HG03521 (cell line): Measurements from ENCODE around the gene GAPVD1.
A peak's percentile ranks its signal among the peaks of the same experiment; 100 is the strongest.
"Not testable (repeated sequence)": the region's sequence is repeated elsewhere in the genome, so short reads cannot be mapped to it uniquely, and the experiment has no call there.

ENCODE experiments used
- ATAC-seq: cut with Tn5 transposase; IDR thresholded peaks from one replicate; pipeline ENCODE4 v1.9.1; 2021; ENCODE audit warnings: mild to moderate bottlenecking, moderate library complexity; ENCODE audit not compliant: unreplicated experiment

GAPVD1 gene, protein sequence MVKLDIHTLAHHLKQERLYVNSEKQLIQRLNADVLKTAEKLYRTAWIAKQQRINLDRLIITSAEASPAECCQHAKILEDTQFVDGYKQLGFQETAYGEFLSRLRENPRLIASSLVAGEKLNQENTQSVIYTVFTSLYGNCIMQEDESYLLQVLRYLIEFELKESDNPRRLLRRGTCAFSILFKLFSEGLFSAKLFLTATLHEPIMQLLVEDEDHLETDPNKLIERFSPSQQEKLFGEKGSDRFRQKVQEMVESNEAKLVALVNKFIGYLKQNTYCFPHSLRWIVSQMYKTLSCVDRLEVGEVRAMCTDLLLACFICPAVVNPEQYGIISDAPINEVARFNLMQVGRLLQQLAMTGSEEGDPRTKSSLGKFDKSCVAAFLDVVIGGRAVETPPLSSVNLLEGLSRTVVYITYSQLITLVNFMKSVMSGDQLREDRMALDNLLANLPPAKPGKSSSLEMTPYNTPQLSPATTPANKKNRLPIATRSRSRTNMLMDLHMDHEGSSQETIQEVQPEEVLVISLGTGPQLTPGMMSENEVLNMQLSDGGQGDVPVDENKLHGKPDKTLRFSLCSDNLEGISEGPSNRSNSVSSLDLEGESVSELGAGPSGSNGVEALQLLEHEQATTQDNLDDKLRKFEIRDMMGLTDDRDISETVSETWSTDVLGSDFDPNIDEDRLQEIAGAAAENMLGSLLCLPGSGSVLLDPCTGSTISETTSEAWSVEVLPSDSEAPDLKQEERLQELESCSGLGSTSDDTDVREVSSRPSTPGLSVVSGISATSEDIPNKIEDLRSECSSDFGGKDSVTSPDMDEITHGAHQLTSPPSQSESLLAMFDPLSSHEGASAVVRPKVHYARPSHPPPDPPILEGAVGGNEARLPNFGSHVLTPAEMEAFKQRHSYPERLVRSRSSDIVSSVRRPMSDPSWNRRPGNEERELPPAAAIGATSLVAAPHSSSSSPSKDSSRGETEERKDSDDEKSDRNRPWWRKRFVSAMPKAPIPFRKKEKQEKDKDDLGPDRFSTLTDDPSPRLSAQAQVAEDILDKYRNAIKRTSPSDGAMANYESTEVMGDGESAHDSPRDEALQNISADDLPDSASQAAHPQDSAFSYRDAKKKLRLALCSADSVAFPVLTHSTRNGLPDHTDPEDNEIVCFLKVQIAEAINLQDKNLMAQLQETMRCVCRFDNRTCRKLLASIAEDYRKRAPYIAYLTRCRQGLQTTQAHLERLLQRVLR (N-terminal part only)

DNA sequence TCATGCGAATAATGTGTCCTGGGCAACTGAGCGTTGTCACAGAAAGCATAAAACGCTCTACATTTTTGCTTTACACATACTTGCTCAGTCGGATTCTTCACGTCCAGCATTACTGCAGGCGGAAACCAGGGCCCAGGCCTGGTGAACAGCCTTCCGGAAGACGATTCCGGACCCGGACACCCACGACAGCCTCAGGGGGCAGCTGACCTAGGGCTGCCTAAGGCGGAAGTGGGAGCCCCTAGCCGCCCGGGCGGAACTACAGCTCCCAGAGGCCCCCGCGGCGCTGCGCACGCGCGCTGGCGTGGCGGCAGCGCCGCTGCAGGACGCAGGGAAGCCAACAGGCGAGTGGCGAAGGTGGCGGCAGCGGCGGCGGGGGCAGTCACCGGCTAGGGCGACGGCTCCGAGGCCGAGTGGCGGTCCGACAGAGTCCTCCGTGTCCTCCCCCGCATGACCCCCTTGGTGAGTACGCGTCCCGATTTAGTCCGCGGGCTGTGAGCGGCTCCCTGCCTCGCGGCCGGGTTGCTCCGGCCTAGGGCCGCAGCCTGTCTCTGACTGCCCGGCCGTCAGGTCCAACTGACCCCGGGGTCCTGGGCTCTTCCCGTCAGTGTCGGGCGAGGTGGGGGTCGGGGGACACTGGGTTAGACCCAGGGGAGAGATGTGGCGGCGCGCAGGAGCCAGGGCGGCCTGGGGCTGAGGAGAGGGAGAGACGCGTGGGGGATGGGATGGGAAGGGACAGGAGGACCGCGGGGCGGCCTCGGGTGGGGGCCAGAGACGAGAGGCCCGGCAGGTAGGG, at the start of gene GAPVD1:
TSS of gene GAPVD1 (plus strand) at position 326 of the 793 bp plus-strand sequence. CDS start 37,096 bp downstream, outside the sequence.
- ATAC-seq = peak; percentile 96

DNA sequence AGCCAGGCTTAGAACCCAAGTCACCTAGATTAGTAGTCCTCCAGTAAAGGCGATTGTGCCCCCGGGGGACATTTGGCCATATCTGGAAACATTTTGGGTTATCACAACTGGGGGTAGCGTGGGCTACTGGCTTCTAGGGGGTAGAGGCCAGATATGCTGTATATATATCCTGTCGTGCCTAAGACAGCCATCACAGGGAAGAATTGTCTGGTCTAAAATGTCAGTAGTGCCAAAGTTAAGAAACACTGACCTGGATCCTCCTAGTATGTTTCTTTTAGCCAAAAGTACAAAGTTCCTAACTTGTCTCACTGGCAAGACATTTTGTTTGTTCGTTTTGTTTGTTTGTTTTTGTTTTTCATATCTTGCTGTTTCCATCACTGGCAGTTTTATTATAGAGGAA, 47.4 kb upstream of the GAPVD1 start:
- ATAC-seq = no peak

DNA sequence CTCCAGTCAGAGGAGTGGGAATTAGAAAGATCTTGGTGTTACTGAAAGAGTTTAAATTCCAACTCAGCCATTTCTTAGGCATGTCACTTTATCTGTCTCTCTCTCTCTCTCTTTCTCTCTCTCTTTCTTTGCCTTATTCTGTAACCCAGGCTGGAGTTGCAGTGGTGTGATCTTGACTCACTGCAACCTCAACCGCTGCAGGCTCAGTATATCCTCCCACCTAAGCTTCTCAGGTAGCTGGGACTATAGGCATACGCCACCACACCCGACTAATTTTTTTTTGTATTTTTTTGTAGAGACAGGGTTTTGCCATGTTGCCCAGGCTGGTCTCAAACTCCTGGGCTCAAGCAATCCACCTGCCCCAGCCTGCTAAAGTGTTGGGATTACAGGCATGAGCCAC, 43.0 kb upstream of the GAPVD1 start:
- no peak for ATAC-seq

DNA sequence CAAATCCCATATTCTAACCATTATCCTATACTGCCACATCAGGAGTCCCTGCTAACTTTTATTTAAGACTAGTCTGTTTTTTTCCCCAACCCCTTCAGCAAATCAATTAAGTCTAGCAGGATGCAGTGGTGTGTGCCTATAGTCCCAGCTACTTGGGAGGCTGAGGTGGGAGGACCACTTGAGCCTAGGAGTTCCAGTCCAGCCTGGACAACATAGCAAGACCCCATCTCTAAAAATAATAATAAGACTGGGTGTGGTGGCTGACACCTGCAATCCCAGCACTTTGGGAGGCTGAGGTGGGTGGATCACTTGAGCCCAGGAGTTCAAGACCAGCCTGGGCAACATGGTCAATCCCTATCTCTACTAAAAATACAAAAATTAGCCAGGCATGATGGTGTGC, 36.8 kb upstream of the GAPVD1 start:
- ATAC-seq = not testable (repeated sequence)

DNA sequence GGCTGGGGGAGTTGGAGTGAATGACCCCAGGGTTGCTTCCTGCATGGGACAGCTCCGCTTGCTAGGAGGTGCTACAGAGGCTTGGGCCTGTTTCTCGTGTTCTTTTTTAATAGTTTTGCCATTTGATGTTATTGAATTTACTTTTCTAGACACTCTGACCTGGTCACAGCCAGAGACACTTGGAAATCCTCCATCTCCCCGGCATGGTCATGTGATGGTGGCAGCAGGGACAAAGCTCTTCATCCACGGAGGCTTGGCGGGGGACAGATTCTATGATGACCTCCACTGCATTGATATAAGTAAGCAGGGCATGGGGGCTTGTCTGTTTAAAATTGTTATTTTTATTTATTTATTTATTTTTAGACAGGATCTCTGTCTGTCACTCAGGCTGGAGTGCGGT, 33.9 kb upstream of the GAPVD1 start:
- ATAC-seq = no peak

DNA sequence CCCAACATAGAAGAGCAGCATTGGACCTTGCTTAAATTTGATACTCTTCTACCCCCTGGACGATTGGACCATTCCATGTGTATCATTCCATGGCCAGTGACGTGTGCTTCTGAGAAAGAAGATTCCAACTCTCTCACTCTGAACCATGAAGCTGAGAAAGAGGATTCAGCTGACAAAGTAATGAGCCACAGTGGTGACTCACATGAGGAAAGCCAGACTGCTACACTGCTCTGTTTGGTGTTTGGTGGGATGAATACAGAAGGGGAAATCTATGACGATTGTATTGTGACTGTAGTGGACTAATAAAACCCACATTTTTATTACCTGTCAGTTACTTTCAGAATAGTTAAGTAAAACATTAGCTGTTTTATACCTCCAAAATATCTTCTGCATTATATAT, 27.9 kb upstream of the GAPVD1 start:
- no peak for ATAC-seq

DNA sequence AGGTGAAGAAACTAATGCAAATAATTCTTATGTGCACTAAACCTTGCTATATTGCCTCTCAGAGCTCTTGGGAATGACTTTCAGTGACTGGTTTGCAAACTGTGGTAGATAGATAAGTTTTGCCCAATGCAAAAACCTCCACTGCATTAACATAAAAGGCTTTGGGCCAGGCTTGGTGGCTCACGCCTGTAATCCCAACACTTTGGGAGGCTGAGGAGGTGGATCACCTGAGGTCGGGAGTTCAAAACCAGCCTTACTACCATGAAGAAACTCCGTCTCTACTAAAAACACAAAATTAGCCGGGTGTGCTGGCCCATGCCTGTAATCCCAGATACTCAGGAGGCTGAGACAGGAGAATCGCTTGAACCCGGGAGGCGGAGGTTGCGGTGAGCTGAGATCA, 27.5 kb upstream of the GAPVD1 start:
- ATAC-seq = not testable (repeated sequence)

DNA sequence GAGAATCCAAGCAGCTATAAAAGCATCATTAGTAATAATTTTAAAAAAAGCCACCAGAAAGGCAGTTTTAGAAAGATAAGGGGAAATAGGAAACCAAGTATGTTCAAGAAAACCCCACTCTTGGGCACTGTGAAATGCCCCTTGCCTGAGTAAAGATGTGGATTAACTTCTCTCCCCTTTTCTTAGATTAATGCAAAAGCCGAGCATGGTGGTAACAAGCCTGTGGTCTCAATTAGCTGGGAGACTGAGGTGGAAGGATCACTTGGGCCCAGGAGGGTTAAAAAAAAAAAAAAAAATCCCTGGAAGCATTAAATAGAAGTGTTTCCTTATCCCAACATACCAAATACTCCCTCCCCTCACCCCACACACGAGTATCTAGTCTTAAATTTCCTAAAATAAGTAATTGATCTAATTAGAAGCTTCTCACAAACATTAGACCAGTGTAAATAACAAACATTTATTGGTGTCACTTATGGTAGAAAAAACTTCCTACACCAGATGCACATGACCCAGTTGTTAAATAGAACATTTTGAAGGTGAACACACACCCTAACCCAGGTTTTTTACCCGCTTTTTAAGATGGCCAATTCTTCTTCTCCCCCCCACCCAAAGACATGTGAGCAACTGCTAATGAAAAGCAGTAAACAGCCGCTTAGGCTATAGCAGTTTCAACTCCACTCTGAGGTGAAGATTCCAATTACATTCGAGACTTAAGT, 25.7 kb upstream of the GAPVD1 start:
- ATAC-seq = no peak

DNA sequence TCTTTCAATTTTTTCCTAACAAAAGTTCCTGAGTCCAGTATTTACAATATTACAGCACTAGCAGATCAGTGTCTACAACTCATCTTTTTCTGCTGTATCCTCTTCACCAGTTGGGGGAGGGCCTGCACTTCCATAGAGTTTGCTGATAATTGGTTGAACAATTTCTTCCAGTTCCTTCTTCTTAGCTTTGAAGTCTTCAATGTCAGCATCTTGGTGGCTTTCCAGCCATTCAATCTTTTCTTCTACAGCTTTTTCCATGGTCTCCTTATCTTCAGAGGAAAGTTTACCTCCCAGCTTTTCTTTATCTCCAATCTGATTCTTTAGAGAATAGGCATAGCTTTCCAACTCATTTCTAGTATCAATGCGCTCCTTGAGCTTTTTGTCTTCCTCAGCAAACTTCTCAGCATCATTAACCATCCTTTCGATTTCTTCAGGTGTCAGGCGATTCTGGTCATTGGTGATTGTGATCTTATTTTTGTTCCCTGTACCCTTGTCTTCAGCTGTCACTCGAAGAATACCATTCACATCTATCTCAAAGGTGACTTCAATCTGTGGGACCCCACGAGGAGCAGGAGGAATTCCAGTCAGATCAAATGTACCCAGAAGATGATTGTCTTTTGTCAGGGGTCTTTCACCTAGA, 25.0 kb upstream of the GAPVD1 start:
- ATAC-seq = not testable (repeated sequence)

DNA sequence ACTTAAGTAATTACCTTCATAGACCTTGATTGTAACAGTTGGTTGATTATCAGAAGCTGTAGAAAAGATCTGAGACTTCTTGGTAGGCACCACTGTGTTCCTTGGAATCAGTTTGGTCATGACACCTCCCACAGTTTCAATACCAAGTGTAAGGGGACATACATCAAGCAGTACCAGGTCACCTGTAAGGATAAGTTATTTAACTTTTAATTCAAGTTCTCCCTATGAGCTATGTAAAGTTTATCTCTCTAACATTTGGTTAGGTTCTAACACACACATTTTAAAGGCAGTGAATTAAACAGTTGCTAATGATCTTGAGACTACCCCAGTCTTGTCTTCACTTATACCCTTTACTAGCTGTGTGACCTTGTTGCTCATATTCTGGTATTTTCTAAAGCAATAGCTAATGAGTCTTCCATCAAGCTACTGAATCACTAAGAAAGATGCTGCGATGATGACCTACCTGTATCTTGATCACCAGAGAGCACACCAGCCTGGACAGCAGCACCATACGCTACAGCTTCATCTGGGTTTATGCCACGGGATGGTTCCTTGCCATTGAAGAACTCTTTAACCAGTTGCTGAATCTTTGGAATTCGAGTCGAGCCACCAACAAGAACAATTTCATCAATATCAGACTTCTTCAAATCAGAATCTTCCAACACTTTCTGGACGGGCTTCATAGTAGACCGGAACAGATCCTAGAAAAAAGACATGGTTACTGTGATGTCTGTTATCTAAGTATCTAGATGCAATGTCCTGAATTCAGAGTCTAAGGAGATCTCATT, 23.3 kb upstream of the GAPVD1 start:
- no peak for ATAC-seq

DNA sequence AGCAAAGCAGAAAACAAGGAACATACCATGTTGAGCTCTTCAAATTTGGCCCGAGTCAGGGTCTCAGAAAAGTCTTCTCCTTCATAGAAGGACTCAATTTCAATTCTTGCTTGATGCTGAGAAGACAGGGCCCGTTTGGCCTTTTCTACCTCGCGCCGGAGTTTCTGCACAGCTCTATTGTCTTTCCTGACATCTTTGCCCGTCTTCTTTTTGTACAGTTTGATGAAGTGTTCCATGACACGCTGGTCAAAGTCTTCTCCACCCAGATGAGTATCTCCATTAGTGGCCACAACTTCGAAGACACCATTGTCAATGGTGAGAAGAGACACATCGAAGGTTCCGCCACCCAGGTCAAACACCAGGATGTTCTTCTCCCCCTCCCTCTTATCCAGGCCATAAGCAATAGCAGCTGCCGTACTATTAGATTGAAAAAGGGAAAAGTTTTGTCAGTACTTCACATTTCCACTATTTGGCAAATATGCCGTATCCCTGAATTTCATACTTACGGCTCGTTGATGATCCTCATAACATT, 22.6 kb upstream of the GAPVD1 start:
- ATAC-seq = no peak

DNA sequence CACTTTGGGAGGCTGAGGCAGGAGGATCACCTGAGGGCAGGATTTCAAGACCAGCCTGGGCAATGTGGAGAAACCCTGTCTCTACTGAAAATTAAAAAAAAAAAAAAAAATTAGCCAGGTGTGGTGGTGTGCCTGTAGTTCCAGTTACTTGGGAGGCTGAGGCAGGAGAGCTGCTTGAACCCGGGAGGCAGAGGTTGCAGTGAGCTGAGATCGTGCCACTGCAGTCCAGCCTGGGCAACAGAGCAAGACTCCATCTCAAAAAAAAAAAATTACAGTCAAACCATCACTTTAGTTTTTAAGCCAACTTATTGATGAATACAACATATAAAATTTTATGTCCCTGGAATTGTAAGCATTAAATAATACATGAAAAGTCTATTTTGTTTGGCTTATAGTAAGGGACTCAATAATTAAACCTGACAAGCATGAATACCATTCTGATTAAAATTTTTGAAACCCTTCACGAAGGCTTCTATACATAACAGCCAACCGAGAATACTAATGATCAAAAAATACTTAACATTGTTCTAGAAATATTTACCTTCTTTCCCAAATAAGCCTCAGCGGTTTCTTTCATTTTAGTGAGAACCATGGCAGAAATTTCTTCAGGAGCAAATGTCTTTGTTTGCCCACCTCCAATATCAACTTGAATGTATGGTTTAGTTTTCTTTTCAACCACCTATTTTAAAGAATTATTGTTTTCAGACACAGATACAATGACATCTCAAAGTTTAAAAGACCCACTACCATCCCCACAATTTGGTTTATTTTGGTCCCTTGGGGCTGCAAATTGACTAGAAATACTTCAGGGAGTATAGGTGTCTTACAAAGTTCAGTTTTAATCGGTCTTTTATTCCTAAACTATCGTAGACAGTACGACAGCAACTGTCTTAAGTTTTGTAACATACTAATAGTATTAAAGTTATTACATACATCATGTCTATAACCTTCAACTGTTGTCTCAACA, 21.7 kb upstream of the GAPVD1 start:
- no peak for ATAC-seq

DNA sequence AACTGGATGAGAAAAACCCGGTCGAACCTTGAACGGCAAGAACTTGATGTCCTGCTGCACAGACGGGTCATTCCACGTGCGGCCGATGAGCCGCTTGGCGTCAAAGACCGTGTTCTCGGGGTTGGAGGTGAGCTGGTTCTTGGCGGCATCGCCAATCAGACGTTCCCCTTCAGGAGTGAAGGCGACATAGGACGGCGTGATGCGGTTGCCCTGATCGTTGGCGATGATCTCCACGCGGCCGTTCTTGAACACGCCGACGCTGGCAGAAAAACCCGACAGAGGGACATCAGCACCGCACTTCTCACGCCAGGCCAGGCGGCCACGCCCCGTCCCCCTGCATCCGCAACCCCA, 21.0 kb upstream of the GAPVD1 start:
- ATAC-seq = peak; percentile 5

DNA sequence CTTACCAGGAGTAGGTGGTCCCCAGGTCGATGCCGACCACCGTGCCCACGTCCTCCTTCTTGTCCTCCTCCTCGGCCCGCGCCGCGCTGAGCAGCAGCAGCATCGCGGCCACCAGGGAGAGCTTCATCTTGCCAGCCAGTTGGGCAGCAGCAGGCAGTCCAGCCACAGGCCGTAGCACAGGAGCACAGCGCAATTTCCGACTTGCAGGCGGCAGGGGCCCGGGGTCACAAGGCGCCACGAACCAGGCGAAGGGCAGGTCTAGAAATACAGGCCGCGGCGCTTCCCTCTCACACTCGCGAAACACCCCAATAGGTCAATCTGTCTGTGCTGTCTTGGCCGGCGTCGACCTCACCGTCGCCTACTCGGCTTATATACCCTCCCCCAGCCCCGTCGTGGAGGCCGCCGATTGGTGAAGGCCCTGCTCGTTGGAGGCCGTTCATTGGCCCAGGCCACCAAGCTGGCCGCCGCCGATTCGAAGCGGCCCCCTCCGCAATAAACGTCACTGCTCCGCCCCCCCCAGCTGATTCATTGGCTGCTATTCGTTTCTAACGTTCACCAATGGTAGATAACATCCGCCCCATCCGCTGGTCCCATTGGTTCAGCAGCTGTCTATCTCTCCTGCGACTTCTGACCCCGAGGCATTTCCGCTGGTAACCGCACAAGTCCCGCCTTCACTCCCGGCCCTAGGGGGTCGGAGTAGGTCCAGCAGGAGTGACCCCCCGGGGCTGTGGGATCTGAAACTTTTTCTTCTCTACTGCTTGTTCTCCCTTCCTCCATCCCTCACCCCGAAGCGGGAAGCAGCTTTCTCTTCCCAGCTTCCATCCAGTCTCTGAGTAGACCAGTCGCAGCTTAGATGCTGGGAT, 20.4 kb upstream of the GAPVD1 start, which contains the start of gene HSPA5:
TSS of gene HSPA5 (minus strand) at position 344 of the 863 bp plus-strand sequence. CDS start at position 127, 217 bp downstream.
- peak; percentile 88 for ATAC-seq

DNA sequence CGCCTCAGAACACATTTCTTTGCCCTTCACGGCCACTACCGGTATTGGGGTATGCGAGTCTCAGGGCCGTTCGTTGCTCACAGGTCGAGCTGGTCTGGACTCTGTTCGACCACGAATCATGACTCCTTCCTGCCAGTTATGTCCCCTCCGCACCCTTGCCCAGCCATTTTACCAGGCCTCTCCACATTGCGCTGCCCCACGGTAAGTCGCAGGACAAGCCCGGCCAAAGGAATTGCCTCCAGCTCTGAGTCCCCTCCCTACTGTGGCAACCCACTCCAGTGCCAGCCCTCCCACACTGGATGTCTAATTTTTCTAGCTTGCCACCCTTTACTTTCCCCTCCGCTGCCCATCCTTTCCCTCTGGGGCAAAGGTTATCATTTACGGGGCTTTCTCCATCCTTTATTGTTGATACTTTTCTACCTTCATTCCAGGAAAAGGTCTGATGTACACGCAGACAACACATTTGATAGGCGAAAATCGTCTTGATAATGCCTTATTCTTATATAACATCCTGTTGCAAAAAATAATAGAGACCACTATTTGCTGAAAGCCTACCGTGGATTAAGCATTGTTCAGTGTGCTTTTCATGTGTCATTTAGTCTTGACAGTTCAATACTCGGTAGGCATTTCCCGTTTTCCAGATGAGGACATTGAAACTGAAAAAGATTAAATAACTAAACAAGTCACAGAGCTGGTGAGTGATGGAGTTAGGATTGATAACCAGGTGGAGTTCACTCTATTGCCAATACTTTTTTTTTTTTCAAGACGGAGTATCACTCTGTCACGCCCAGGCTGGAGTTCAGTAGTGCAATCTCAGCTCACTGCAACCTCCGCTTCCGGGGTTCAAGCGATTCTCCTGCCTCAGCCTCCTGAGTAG, 19.5 kb upstream of the GAPVD1 start:
- no peak for ATAC-seq
